Cardiac muscle cell (in vitro differentiated cells and primary cell): ENCODE measurements around the gene IL1RAPL1. TPM values are rescaled to one million over a fixed set of nuclear protein-coding genes. Genes with fewer than 3 reads are reported as not detected.

Source experiments
- DNase-seq, 2 donors: peaks; one replicate each; pipeline versions ENCODE4 v3.0.0 to v3.0.0-alpha.2; 2010 to 2017; ENCODE audit warnings: low read depth in 1 of 2, low spot score in 1 of 2
- H3K27ac ChIP-seq: fragments of 200-600 bp; sonication (generic); 2 replicates; pipeline ENCODE4 v1.5.1; 2016
- H3K27me3 ChIP-seq: fragments of 200-600 bp; sonication (generic); 2 replicates; pipeline ENCODE4 v1.6.0; 2016; ENCODE audit warnings: control low read depth
- H3K36me3 ChIP-seq: fragments of 200-600 bp; sonication (generic); 2 replicates; pipeline ENCODE4 v1.5.1; 2016; ENCODE audit warnings: control low read depth
- H3K4me1 ChIP-seq: fragments of 200-600 bp; sonication (generic); 2 replicates; pipeline ENCODE4 v1.8.1; 2017; ENCODE audit warnings: low read depth, mild to moderate bottlenecking, mixed run types
- H3K4me3 ChIP-seq: fragments of 200-600 bp; sonication (generic); 2 replicates; pipeline ENCODE4 v1.5.1; 2016; ENCODE audit warnings: mild to moderate bottlenecking
- H3K9me3 ChIP-seq: fragments of 200-600 bp; sonication (generic); 2 replicates; pipeline ENCODE4 v1.5.1; 2017; ENCODE audit warnings: low read depth, mild to moderate bottlenecking, control low read depth
- polyA plus RNA-seq: library from polyadenylated mRNA; unstranded; fragments of >200 nt; fragmentation: Nextera tagmentation; extraction: Ambion mirVana; gene quantifications from 2 replicates; pipeline ENCODE4 v1.2.1, GENCODE V29; 2016
- total RNA-seq: library from RNA; depleted of rRNA; stranded (reverse); fragments of >200 nt; gene quantifications from 2 replicates; pipeline ENCODE4 v1.2.3, GENCODE V29; 2016
- TF ChIP-seq, protein P1 (sequence below): IDR thresholded peaks from 2 replicates; pipeline ENCODE4 v1.5.1; 2012; ENCODE audit warnings: low read depth, mild to moderate bottlenecking, low read length

Gene IL1RAPL1
- total and polyA plus RNA-seq, 2 experiments from 2014 or later = 3.2 to 4.2 TPM

- no peak for DNase-seq
- no peaks in the 10 kb centered on the region for H3K27me3 ChIP-seq
- TF ChIP-seq, protein P1, sequence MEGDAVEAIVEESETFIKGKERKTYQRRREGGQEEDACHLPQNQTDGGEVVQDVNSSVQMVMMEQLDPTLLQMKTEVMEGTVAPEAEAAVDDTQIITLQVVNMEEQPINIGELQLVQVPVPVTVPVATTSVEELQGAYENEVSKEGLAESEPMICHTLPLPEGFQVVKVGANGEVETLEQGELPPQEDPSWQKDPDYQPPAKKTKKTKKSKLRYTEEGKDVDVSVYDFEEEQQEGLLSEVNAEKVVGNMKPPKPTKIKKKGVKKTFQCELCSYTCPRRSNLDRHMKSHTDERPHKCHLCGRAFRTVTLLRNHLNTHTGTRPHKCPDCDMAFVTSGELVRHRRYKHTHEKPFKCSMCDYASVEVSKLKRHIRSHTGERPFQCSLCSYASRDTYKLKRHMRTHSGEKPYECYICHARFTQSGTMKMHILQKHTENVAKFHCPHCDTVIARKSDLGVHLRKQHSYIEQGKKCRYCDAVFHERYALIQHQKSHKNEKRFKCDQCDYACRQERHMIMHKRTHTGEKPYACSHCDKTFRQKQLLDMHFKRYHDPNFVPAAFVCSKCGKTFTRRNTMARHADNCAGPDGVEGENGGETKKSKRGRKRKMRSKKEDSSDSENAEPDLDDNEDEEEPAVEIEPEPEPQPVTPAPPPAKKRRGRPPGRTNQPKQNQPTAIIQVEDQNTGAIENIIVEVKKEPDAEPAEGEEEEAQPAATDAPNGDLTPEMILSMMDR = no peak
- no peak overlapping the region for H3K27ac ChIP-seq
- H3K4me3 ChIP-seq = no peak overlapping the region
- H3K9me3 ChIP-seq = no peaks in the 10 kb centered on the region
- H3K36me3 ChIP-seq = no peaks in the 10 kb centered on the region
- H3K4me1 ChIP-seq = no peaks in the 10 kb centered on the region
Observed at GRCh38 chrX:29869837-29870236, 1282.6 kb downstream of the IL1RAPL1 start.

- Histone ChIP-seq H3K27ac (no peak overlapping the region), H3K27me3 (no peaks in the 10 kb centered on the region), H3K4me1 (no peaks in the 10 kb centered on the region), H3K36me3 (no peaks in the 10 kb centered on the region), H3K4me3 (no peak overlapping the region), H3K9me3 (no peaks in the 10 kb centered on the region)
- TF ChIP-seq, protein P1 = no peak
- no peak for DNase-seq
Observed at GRCh38 chrX:29870608-29871007, 1283.4 kb downstream of the IL1RAPL1 start.

DNA sequence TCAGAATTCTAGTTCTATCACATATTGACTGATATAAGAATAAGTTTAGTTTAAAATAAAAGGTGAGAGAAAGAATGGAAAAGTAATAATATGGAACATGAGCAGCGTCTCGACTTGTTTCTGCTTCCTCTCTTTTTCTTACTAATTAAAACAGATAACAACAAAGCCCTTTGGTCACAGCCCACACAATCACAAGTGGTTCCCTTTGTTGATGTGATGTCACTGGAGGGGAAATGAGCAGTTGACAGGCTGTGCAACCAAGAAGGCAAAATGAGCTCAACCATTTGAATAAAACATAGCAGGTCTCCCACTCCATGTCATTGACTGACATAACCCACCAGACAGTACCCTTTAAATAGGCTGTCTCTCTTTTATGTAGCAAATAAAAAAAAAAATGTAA is 1285.6 kb downstream of the IL1RAPL1 start:
- H3K9me3 ChIP-seq = no peaks in the 10 kb centered on the region

DNA sequence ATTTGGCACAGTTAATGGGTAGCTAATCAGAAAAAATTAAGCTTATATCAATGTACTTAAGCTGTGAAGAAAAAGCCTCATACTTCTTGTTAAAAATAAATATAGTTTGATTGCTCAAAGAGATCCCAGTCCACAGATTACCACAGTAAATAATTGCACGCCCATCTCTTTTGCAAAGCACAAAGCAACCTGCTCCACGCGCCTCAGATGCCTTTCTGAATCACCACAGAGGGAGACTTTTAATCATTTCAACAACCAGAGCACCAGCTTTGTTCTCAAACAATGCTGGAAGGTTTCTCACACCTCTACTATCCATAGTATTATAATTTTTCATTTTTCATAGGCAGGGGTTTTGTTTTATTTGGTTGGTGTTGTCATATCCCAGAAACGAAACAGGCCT is 1289.5 kb downstream of the IL1RAPL1 start:
- H3K36me3 ChIP-seq = no peaks in the 10 kb centered on the region
- no peak for DNase-seq
- H3K4me3 ChIP-seq = no peak overlapping the region
- H3K9me3 ChIP-seq = no peaks in the 10 kb centered on the region
- H3K4me1 ChIP-seq = no peaks in the 10 kb centered on the region
- TF ChIP-seq, protein P1 = no peak
- H3K27me3 ChIP-seq = no peaks in the 10 kb centered on the region
- no peak overlapping the region for H3K27ac ChIP-seq

More for the DNA sequence above, 1285.6 kb downstream of the IL1RAPL1 start:
- Histone ChIP-seq H3K4me1 (no peaks in the 10 kb centered on the region), H3K27ac (no peak overlapping the region), H3K27me3 (no peaks in the 10 kb centered on the region), H3K36me3 (no peaks in the 10 kb centered on the region), H3K4me3 (no peak overlapping the region)
- TF ChIP-seq, protein P1 = no peak
- DNase-seq = no peak

GRCh38 chrX:29880977-29881376 is 1293.7 kb downstream of the IL1RAPL1 start:
- H3K27ac ChIP-seq = no peak overlapping the region
- H3K36me3 ChIP-seq = no peaks in the 10 kb centered on the region
- no peak for DNase-seq
- no peaks in the 10 kb centered on the region for H3K4me1 ChIP-seq
- no peaks in the 10 kb centered on the region for H3K27me3 ChIP-seq
- TF ChIP-seq, protein P1 = no peak
- H3K9me3 ChIP-seq = no peaks in the 10 kb centered on the region
- H3K4me3 ChIP-seq = no peak overlapping the region

GRCh38 chrX:29890004-29890403 is 1302.8 kb downstream of the IL1RAPL1 start:
- Histone ChIP-seq H3K27me3 (no peaks in the 10 kb centered on the region), H3K27ac (no peak overlapping the region), H3K36me3 (no peaks in the 10 kb centered on the region), H3K4me3 (no peak overlapping the region), H3K9me3 (no peaks in the 10 kb centered on the region), H3K4me1 (no peaks in the 10 kb centered on the region)
- TF ChIP-seq, protein P1 = no peak
- no peak for DNase-seq
